HCEC 1CT (cell line): ENCODE results near the gene MACROD1.

Experiments
- DNase-seq: peaks from one replicate; pipeline ENCODE4 v3.0.0-alpha.2; 2017

MACROD1 gene

GRCh38 chr11:64008283-64008913 is 157.5 kb downstream of the MACROD1 start:
- no peak for DNase-seq

GRCh38 chr11:64007629-64008282 is 158.2 kb downstream of the MACROD1 start:
- DNase-seq, result no peak

- DNase-seq, result peak; percentile 25
Observed at GRCh38 chr11:64007160-64007628, 158.7 kb downstream of the MACROD1 start.

GRCh38 chr11:64006398-64006797 is 159.5 kb downstream of the MACROD1 start:
- DNase-seq, result no peak

GRCh38 chr11:64005691-64006090 is 160.2 kb downstream of the MACROD1 start:
- DNase-seq, result no peak

- no peak for DNase-seq
Observed at GRCh38 chr11:64004590-64004984, 161.3 kb downstream of the MACROD1 start.

- no peak for DNase-seq
Observed at GRCh38 chr11:64003807-64004589, 161.9 kb downstream of the MACROD1 start.

GRCh38 chr11:64001484-64002420 is 164.2 kb downstream of the MACROD1 start:
- no peak for DNase-seq

GRCh38 chr11:64000740-64001483 is 165.0 kb downstream of the MACROD1 start:
- no peak for DNase-seq

GRCh38 chr11:64000026-64000739 is 165.7 kb downstream of the MACROD1 start:
- DNase-seq, result peak; percentile 47

GRCh38 chr11:63999349-64000025 is 166.4 kb downstream of the MACROD1 start:
- DNase-seq, result no peak

GRCh38 chr11:63998558-63999348 is 167.2 kb downstream of the MACROD1 start:
- no peak for DNase-seq

- no peak for DNase-seq
Observed at GRCh38 chr11:63997801-63998337, 168.0 kb downstream of the MACROD1 start.

GRCh38 chr11:63997104-63997700 is 168.7 kb downstream of the MACROD1 start:
- DNase-seq, result no peak

GRCh38 chr11:63996512-63996911 is 169.4 kb downstream of the MACROD1 start:
- DNase-seq, result no peak

GRCh38 chr11:63993993-63994392 is 171.9 kb downstream of the MACROD1 start:
- no peak for DNase-seq

GRCh38 chr11:63993100-63993499 is 172.8 kb downstream of the MACROD1 start:
- no peak for DNase-seq

- DNase-seq, result no peak
Observed at GRCh38 chr11:63991558-63991957, 174.4 kb downstream of the MACROD1 start.

GRCh38 chr11:63986932-63987513 is 178.9 kb downstream of the MACROD1 start:
- DNase-seq, result no peak
